Measurements from ENCODE around the gene FAM222B. TPM values are rescaled to one million over a fixed set of nuclear protein-coding genes. Genes with fewer than 3 reads are reported as not detected.
"Not testable (repeated sequence)": the region's sequence is repeated elsewhere in the genome, so short reads cannot be mapped to it uniquely, and the experiment has no call there.

FAM222B gene
- polyA plus RNA-seq, 1 donor from 2014 or later: 6.4 TPM

- TF ChIP-seq EP300 (conservative IDR thresholded peaks at IDR 0.05; ENCODE audit: poor library complexity, severe bottlenecking): no peak
Measured at GRCh38 chr17:28722417-28723158, 120.0 kb downstream of the FAM222B start (continued).

- peaks cover 17% of the 10 kb centered on the region for H3K79me2 ChIP-seq (replicated peaks; ENCODE audit: insufficient read depth, low read length)
- not testable (repeated sequence) for H3F3A ChIP-seq (ENCODE audit: insufficient read depth, low read length, poor library complexity, severe bottlenecking); H2AFZ ChIP-seq (ENCODE audit: low read depth, low read length); H4K20me1 ChIP-seq (ENCODE audit: insufficient read depth); H3K27ac ChIP-seq (ENCODE audit: low read length); H3K9me3 ChIP-seq (ENCODE audit: low read length); H3K36me3 ChIP-seq (ENCODE audit: insufficient read depth, low read length); H3K9me2 ChIP-seq (ENCODE audit: insufficient read depth, low read length)
- peaks cover 27% of the 10 kb centered on the region for H3K27me3 ChIP-seq (ENCODE audit: insufficient read depth, low read depth, low read length)
- peak overlapping the region; percentile 93 for H3K4me2 ChIP-seq (ENCODE audit: low read length)
- peak overlapping the region; percentile 88 for H3K9ac ChIP-seq (ENCODE audit: low read length)
- H3K4me3 ChIP-seq (ENCODE audit: low read length): peak overlapping the region; percentile 92
Measured at GRCh38 chr17:28720997-28721329, 121.6 kb downstream of the FAM222B start.

GRCh38 chr17:28720247-28720996 lies 122.2 kb downstream of the FAM222B start:
- no peaks in the 10 kb centered on the region for H3K9me2 ChIP-seq (ENCODE audit: insufficient read depth, low read length)
- H3K27me3 ChIP-seq (ENCODE audit: insufficient read depth, low read depth, low read length): peaks cover 28% of the 10 kb centered on the region
- peak overlapping the region; percentile 36 for H2AFZ ChIP-seq (ENCODE audit: low read depth, low read length)
- H3K4me3 ChIP-seq (ENCODE audit: low read length): peak overlapping the region; percentile 92
- peak overlapping the region; percentile 84 for H3K27ac ChIP-seq (ENCODE audit: low read length)
- H3K36me3 ChIP-seq (ENCODE audit: insufficient read depth, low read length): no peaks in the 10 kb centered on the region
- peak overlapping the region; percentile 88 for H3K9ac ChIP-seq (ENCODE audit: low read length)
- H4K20me1 ChIP-seq (ENCODE audit: insufficient read depth): no peaks in the 10 kb centered on the region
- H3K79me2 ChIP-seq (replicated peaks; ENCODE audit: insufficient read depth, low read length): peaks cover 17% of the 10 kb centered on the region
- H3K9me3 ChIP-seq (ENCODE audit: low read length): no peaks in the 10 kb centered on the region
- peak; percentile 1 for TF ChIP-seq REST (IDR thresholded peaks at IDR 0.05; ENCODE audit: borderline replicate concordance)
- TF ChIP-seq MXI1 (conservative IDR thresholded peaks at IDR 0.05; ENCODE audit: poor library complexity, severe bottlenecking): peak; percentile 55
- no peak for TF ChIP-seq CTCF (IDR thresholded peaks at IDR 0.05; ENCODE audit: poor library complexity, severe bottlenecking)
- no peaks in the 10 kb centered on the region for H3F3A ChIP-seq (ENCODE audit: insufficient read depth, low read length, poor library complexity, severe bottlenecking)
- H3K4me2 ChIP-seq (ENCODE audit: low read length): peak overlapping the region; percentile 93
